HepG2 (cell line): ENCODE results near the gene VARS1. TPM values are rescaled to one million over a fixed set of nuclear protein-coding genes. Genes with fewer than 3 reads are reported as not detected.

Experiments used
- ARNTL ChIP-seq: sonication (generic); formaldehyde crosslinking; IDR thresholded peaks from 2 replicates; pipeline ENCODE4 v1.4.0; 2020; ENCODE audit warnings: mild to moderate bottlenecking, missing genetic modification reagents
- ATF7-NPFF ChIP-seq: sonication (generic); formaldehyde crosslinking; IDR thresholded peaks from 2 replicates; pipeline ENCODE4 v1.8.1; 2023; ENCODE audit warnings: mild to moderate bottlenecking, low read depth, missing genetic modification reagents, moderate library complexity
- EHMT2 ChIP-seq: fragments of 200-600 bp; sonication (generic); IDR thresholded peaks from 2 replicates; pipeline ENCODE4 v1.7.0; 2017; ENCODE audit warnings: antibody characterized with exemption, low read depth, low read length, borderline replicate concordance
- FLYWCH1 ChIP-seq: sonication (generic); formaldehyde crosslinking; IDR thresholded peaks from 2 replicates; pipeline ENCODE4 v1.8.1; 2023; ENCODE audit warnings: mild to moderate bottlenecking, missing genetic modification reagents
- HIVEP1 ChIP-seq: sonication (generic); formaldehyde crosslinking; IDR thresholded peaks from 2 replicates; pipeline ENCODE4 v1.4.0; 2020; ENCODE audit warnings: mild to moderate bottlenecking, missing genetic modification reagents
- HNF4A ChIP-seq: sonication (generic); formaldehyde crosslinking; IDR thresholded peaks from 2 replicates; pipeline ENCODE4 v1.4.0; 2020; ENCODE audit warnings: missing genetic modification reagents
- ISX ChIP-seq: sonication (generic); formaldehyde crosslinking; conservative IDR thresholded peaks from 2 replicates; pipeline ENCODE4 v1.5.0; 2020; ENCODE audit warnings: missing genetic modification reagents
- MAF1 ChIP-seq: sonication (generic); formaldehyde crosslinking; IDR thresholded peaks from 2 replicates; pipeline ENCODE4 v1.5.0; 2020; ENCODE audit warnings: missing genetic modification reagents, borderline replicate concordance
- RXRB ChIP-seq: IDR thresholded peaks from 2 replicates; pipeline ENCODE4 v1.6.1; 2016; ENCODE audit warnings: borderline replicate concordance, missing genetic modification reagents, missing compliant biosample characterization
- SALL2 ChIP-seq: sonication (generic); formaldehyde crosslinking; IDR thresholded peaks from 2 replicates; pipeline ENCODE4 v1.8.1; 2023; ENCODE audit warnings: mild to moderate bottlenecking, missing genetic modification reagents, inconsistent platforms
- SP5 ChIP-seq: IDR thresholded peaks from 2 replicates; pipeline ENCODE4 v1.6.1; 2016; ENCODE audit warnings: low read depth, borderline replicate concordance
- YEATS2 ChIP-seq: sonication (generic); formaldehyde crosslinking; IDR thresholded peaks from 2 replicates; pipeline ENCODE4 v1.4.0; 2020; ENCODE audit warnings: missing genetic modification reagents, borderline replicate concordance
- ZBTB7A ChIP-seq: sonication (generic); formaldehyde crosslinking; IDR thresholded peaks from 2 replicates; pipeline ENCODE4 v1.8.0; 2022; ENCODE audit warnings: mild to moderate bottlenecking, missing genetic modification reagents
- ZNF24 ChIP-seq: fragments of 450-650 bp; IDR thresholded peaks from 2 replicates; pipeline ENCODE4 v1.6.1; 2017; ENCODE audit warnings: antibody characterized with exemption, mild to moderate bottlenecking
- ZNF292 ChIP-seq: sonication (generic); formaldehyde crosslinking; IDR thresholded peaks from 2 replicates; pipeline ENCODE4 v1.8.1; 2022; ENCODE audit warnings: mild to moderate bottlenecking, low read depth, missing genetic modification reagents, borderline replicate concordance
- ZNF343 ChIP-seq: sonication (generic); formaldehyde crosslinking; IDR thresholded peaks from 2 replicates; pipeline ENCODE4 v1.4.0; 2020; ENCODE audit warnings: mild to moderate bottlenecking, missing genetic modification reagents
- ZNF382 ChIP-seq: sonication (generic); formaldehyde crosslinking; IDR thresholded peaks from 2 replicates; pipeline ENCODE4 v1.5.0; 2020; ENCODE audit warnings: missing genetic modification reagents, mild to moderate bottlenecking, borderline replicate concordance
- ZNF891 ChIP-seq: sonication (generic); formaldehyde crosslinking; IDR thresholded peaks from 2 replicates; pipeline ENCODE4 v1.5.0; 2020; ENCODE audit warnings: mild to moderate bottlenecking, missing genetic modification reagents
- polyA plus RNA-seq, 8 experiments: library from polyadenylated mRNA; depleted of rRNA in 3 of 8; stranded (reverse) in 7 of 8; unstranded in 1 of 8; fragments of >200 nt; fragmentation: Illumina TruSeq in 4 of 8; extraction: Trizol in 4 of 8; gene quantifications; 2 replicates each; pipeline versions ENCODE4 v1.2.1 to v1.2.3, GENCODE V29; 2011 to 2016; ENCODE audit warnings: low read depth in 4 of 8, missing spikeins in 1 of 8, mixed read lengths in 1 of 8; ENCODE audit not compliant: insufficient read depth in 1 of 8
- total RNA-seq, 5 experiments: library from RNA; depleted of rRNA; stranded (reverse); fragments of >200 nt; fragmentation: Illumina TruSeq; extraction: Trizol; gene quantifications; 2 replicates each; pipeline ENCODE4 v1.2.3, GENCODE V29; 2016; ENCODE audit warnings: low read depth in 1 of 5
- TF ChIP-seq, protein P1 (sequence below): sonication (generic); formaldehyde crosslinking; IDR thresholded peaks from 2 replicates; pipeline ENCODE4 v1.5.1; 2020; ENCODE audit warnings: missing genetic modification reagents, mild to moderate bottlenecking, borderline replicate concordance
- TF ChIP-seq, protein P2 (sequence below): IDR thresholded peaks from 2 replicates; pipeline ENCODE4 v1.4.0; 2020; ENCODE audit warnings: mild to moderate bottlenecking, missing genetic modification reagents
- TF ChIP-seq, protein P3 (sequence below): sonication (generic); formaldehyde crosslinking; conservative IDR thresholded peaks from 2 replicates; pipeline ENCODE4 v1.4.0; 2020; ENCODE audit warnings: missing genetic modification reagents

The VARS1 gene
- total and polyA plus RNA-seq, 2 of the 13 experiments (the other 11 are each of a cell fraction or from before 2014, with no cell fraction given), result 14.7 to 56.1 TPM

DNA sequence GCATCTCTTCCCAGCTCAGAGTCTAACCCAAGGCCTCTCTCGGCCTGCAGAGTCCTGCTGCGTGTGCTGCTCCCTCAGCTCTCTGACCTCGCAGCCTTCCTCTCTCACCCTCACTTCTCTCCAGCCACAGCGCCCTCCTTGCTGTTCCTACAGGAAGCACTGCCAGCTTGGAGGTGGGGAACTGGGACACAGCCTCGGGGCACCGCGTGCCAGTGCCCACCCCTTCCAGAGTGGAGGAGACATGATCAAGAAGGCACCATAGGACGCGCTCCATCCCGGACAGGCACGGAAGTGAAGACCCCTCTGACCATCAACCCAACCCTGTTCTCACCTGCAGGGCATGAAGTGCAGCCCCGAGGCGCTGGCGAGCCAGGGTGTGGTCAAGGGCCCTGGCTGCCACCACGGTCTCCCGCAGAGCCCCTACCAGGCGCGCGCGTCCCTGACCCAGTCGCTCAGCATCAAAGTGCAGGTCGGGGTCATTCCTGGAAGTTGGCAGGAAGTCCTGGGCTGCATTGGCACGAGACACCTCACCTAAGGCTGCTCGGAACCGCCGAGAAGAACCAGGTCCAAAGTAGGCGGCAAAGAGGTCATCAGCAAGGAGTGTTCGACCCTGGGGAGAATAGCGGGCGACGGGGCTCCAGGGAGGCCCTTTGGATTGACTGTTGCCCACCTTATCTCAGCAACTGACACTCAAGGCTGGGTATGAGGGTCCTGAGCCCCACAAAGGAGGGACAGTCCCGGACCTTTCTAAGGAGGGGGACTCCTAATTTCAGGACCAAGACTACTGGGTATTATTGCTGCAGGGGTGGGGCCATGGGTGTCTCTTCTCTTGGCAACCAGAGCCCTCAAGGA is 19.7 kb downstream of the VARS1 start (continued):
- TF ChIP-seq, protein P1, sequence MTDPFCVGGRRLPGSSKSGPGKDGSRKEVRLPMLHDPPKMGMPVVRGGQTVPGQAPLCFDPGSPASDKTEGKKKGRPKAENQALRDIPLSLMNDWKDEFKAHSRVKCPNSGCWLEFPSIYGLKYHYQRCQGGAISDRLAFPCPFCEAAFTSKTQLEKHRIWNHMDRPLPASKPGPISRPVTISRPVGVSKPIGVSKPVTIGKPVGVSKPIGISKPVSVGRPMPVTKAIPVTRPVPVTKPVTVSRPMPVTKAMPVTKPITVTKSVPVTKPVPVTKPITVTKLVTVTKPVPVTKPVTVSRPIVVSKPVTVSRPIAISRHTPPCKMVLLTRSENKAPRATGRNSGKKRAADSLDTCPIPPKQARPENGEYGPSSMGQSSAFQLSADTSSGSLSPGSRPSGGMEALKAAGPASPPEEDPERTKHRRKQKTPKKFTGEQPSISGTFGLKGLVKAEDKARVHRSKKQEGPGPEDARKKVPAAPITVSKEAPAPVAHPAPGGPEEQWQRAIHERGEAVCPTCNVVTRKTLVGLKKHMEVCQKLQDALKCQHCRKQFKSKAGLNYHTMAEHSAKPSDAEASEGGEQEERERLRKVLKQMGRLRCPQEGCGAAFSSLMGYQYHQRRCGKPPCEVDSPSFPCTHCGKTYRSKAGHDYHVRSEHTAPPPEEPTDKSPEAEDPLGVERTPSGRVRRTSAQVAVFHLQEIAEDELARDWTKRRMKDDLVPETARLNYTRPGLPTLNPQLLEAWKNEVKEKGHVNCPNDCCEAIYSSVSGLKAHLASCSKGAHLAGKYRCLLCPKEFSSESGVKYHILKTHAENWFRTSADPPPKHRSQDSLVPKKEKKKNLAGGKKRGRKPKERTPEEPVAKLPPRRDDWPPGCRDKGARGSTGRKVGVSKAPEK (CRISPR knock-in tag), result no peak
- TF ChIP-seq FLYWCH1 (CRISPR knock-in tag) (no peak), HIVEP1 (CRISPR knock-in tag) (peak; percentile 58; the same call in 1 of the 2 replicates), ZBTB7A (CRISPR knock-in tag) (peak; percentile 56), EHMT2 (no peak), ZNF292 (CRISPR knock-in tag) (peak; percentile 9; the same call in 1 of the 2 replicates), HNF4A (no peak), SALL2 (CRISPR knock-in tag) (no peak), ISX (no peak), ZNF343 (CRISPR knock-in tag) (0 out of 2 replicates have a peak, but pooled peaks have one; percentile 6), RXRB (CRISPR knock-in tag) (no peak), ZNF891 (CRISPR knock-in tag) (no peak), ZNF382 (CRISPR knock-in tag) (no peak), SP5 (CRISPR knock-in tag) (no peak), ZNF24 (no peak), YEATS2 (no peak), ARNTL (CRISPR knock-in tag) (no peak), ATF7-NPFF (CRISPR knock-in tag) (0 out of 2 replicates have a peak, but pooled peaks have one; percentile 33), MAF1 (CRISPR knock-in tag) (no peak)
- TF ChIP-seq, protein P2, sequence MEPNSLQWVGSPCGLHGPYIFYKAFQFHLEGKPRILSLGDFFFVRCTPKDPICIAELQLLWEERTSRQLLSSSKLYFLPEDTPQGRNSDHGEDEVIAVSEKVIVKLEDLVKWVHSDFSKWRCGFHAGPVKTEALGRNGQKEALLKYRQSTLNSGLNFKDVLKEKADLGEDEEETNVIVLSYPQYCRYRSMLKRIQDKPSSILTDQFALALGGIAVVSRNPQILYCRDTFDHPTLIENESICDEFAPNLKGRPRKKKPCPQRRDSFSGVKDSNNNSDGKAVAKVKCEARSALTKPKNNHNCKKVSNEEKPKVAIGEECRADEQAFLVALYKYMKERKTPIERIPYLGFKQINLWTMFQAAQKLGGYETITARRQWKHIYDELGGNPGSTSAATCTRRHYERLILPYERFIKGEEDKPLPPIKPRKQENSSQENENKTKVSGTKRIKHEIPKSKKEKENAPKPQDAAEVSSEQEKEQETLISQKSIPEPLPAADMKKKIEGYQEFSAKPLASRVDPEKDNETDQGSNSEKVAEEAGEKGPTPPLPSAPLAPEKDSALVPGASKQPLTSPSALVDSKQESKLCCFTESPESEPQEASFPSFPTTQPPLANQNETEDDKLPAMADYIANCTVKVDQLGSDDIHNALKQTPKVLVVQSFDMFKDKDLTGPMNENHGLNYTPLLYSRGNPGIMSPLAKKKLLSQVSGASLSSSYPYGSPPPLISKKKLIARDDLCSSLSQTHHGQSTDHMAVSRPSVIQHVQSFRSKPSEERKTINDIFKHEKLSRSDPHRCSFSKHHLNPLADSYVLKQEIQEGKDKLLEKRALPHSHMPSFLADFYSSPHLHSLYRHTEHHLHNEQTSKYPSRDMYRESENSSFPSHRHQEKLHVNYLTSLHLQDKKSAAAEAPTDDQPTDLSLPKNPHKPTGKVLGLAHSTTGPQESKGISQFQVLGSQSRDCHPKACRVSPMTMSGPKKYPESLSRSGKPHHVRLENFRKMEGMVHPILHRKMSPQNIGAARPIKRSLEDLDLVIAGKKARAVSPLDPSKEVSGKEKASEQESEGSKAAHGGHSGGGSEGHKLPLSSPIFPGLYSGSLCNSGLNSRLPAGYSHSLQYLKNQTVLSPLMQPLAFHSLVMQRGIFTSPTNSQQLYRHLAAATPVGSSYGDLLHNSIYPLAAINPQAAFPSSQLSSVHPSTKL (CRISPR knock-in tag), result peak; percentile 58
- TF ChIP-seq, protein P3, sequence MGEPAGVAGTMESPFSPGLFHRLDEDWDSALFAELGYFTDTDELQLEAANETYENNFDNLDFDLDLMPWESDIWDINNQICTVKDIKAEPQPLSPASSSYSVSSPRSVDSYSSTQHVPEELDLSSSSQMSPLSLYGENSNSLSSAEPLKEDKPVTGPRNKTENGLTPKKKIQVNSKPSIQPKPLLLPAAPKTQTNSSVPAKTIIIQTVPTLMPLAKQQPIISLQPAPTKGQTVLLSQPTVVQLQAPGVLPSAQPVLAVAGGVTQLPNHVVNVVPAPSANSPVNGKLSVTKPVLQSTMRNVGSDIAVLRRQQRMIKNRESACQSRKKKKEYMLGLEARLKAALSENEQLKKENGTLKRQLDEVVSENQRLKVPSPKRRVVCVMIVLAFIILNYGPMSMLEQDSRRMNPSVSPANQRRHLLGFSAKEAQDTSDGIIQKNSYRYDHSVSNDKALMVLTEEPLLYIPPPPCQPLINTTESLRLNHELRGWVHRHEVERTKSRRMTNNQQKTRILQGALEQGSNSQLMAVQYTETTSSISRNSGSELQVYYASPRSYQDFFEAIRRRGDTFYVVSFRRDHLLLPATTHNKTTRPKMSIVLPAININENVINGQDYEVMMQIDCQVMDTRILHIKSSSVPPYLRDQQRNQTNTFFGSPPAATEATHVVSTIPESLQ (CRISPR knock-in tag), result no peak
